Hepatocyte (in vitro differentiated cells): Measurements from ENCODE around the gene MOG.

Experiments used
- CTCF ChIP-seq: fragments of 200-600 bp; sonication (generic); IDR thresholded peaks from 2 replicates; pipeline ENCODE4 v1.5.1; 2016; ENCODE audit warnings: antibody characterized with exemption, mild to moderate bottlenecking; ENCODE audit not compliant: poor library complexity
- EZH2 ChIP-seq: fragments of 200-600 bp; sonication (generic); IDR thresholded peaks from 2 replicates; pipeline ENCODE4 v1.6.1; 2016; ENCODE audit warnings: antibody characterized with exemption, mild to moderate bottlenecking, borderline replicate concordance

GRCh38 chr6:29617782-29618554, 38.9 kb upstream of the MOG start:
- TF ChIP-seq CTCF = no peak
- TF ChIP-seq EZH2 = no peak
